HEK293T (cell line): ENCODE results near the gene ITPRIP.

ENCODE experiments used
- ARNT ChIP-seq: fragments of 450-650 bp; IDR thresholded peaks from 2 replicates; pipeline ENCODE4 v1.6.1; 2017; ENCODE audit warnings: mild to moderate bottlenecking
- BHLHE40 ChIP-seq: fragments of 450-650 bp; IDR thresholded peaks from 2 replicates; pipeline ENCODE4 v1.6.1; 2016; ENCODE audit warnings: mild to moderate bottlenecking, moderate library complexity, borderline replicate concordance
- CTBP1 ChIP-seq: fragments of 450-650 bp; IDR thresholded peaks from 2 replicates; pipeline ENCODE4 v1.6.1; 2016; ENCODE audit warnings: borderline replicate concordance

- TF ChIP-seq BHLHE40 (no peak), CTBP1 (no peak), ARNT (no peak)
Measured at GRCh38 chr10:104333032-104333727, 5.1 kb downstream of the ITPRIP start.
